HG02870 (cell line): ENCODE results near the gene ADGRE2.
"Not testable (repeated sequence)": the region's sequence is repeated elsewhere in the genome, so short reads cannot be mapped to it uniquely, and the experiment has no call there.

Source experiments
- ATAC-seq: cut with Tn5 transposase; IDR thresholded peaks from one replicate; pipeline ENCODE4 v1.9.1; 2021; ENCODE audit warnings: mild to moderate bottlenecking, moderate library complexity; ENCODE audit not compliant: unreplicated experiment

The ADGRE2 gene

DNA sequence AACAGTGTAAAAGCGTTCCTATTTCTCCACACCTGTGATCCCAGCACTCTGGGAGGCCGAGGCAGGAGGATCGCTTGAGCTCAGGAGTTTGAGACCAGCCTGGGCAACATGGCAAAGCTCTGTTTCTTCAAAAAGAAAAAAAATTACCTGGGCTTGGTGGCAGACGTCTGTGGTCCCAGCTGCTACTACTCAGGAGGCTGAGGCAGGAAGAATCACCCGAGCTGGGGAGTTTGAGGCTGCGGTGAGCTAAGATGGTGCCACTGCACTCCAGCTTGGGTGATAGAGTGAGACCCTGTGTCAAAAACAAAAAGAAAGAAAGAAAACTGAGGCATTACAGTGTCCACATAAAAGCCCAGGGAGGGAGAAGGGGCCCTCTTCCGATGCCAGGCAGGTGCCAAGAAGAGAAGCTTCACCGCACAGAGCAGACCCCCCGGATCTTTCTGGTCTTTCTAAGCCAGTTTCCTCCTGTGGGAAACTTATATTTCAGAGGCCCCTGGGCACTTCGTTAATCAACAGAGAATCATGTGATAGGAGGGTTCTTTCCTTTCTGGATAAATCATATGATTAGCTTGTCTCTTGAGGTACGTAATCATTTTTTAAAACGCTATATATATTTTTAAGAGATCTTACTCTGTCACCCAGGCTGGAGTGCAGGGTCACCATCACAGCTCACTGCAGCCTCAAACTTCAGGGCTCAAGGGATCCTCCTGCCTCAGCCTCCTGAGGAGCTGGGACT lies at the start of gene ADGRE2:
ADGRE2 (minus strand) TSS at position 451 of the 736 bp plus-strand sequence. CDS start 1,804 bp downstream, outside the sequence.
- ATAC-seq = not testable (repeated sequence)

GRCh38 chr19:14826006-14826405 lies 47.6 kb upstream of the ADGRE2 start:
- ATAC-seq = no peak

GRCh38 chr19:14821937-14822336 lies 43.6 kb upstream of the ADGRE2 start:
- ATAC-seq = no peak

DNA sequence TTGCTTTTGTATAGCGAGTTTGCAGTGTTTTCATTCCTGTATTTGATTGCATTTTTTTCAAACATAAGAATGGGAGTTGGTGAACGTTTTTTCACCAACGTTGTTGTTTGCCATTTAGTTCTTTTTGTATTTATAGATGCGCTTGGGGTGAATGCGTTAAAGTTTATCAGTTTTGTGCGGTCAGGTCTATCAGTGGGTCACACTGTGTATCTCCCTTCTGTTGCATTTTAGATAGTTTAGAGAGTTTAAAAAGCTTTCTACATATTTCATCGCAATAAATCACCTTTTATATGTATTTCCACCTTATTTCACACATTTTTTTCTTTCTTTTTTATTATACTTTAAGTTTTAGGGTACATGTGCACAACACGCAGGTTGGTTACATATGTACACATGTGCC lies 40.2 kb upstream of the ADGRE2 start:
- ATAC-seq = no peak

DNA sequence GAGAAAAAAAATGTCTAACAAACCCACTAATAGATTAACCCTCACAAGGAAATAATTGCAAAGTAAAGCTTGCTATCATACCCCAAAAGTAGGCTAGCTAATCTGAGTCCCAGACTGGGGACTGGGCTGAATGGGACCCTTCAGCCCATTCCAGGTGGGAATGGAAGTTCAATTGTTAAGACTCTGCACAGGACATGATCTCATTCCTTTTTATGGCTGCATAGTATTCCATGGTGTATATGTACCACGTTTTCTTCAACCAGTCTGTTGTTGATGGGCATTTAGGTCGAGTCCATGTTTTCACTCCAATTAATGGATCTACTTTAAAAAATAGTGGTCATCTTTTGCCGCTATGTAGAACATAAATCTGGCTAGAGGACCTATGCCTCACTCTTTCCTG lies 38.7 kb upstream of the ADGRE2 start:
- no peak for ATAC-seq

- no peak for ATAC-seq
Observed at GRCh38 chr19:14814982-14815652, 36.8 kb upstream of the ADGRE2 start.

DNA sequence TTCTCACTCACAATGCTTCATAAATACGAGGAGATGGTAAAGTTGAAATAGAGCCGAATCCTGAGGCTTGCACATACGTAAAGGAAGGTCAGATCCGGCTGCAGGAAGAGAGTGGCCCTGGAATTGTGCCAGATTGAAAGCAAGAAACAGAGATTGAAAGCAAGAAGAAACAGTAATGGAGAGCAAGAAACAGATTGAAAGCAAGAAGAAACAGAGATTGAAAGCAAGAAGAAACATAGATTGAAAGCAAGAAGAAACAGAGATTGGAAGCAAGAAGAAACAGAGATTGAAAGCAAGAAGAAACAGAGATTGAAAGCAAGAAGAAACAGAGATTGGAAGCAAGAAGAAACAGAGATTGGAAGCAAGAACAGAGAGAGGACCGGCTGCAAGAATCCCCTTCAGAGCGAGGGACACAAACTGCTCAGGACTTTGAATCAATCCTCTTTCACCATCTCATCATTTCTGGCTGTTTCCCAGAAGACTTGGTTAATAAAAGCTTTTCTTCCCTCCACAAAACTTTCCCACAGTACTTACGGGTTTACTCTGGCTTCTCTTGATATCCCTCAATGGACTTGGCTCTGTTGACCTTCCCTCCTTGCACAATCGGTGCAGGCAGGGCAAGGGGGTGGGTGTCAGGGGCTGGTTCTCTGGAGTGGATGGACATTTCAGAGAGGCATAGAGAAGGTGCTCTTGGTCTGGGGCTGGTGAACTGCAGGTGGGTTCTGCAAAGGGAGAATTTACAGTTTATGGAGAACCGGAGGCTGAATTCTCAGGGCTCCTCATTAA lies 31.1 kb upstream of the ADGRE2 start:
- ATAC-seq = no peak

GRCh38 chr19:14804765-14805164 lies 26.4 kb upstream of the ADGRE2 start:
- ATAC-seq = no peak

- no peak for ATAC-seq
Observed at GRCh38 chr19:14798760-14799159, 20.4 kb upstream of the ADGRE2 start.

DNA sequence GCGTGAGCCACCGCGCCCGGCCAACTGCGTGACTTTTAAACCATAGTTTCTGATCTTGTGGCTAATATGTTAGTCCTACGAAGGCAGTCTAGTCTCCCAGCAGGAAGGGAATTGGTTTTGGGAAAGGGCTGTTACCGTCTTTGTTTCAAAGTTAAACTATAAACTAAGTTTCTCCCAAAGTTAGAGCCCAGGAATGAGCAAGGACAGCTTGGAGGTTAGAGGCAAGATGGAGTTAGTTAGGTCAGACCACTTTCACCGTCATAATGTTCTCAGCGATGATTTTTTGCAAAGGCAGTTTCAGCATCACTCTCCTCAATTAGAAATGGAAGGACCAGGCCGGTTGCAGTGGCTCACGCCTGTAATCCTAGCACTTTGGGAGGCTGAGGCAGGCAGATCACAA lies 17.7 kb upstream of the ADGRE2 start:
- no peak for ATAC-seq

GRCh38 chr19:14795078-14795721 lies 16.8 kb upstream of the ADGRE2 start:
- ATAC-seq = no peak

GRCh38 chr19:14792250-14792649 lies 13.9 kb upstream of the ADGRE2 start:
- ATAC-seq = not testable (repeated sequence)

- no peak for ATAC-seq
Observed at GRCh38 chr19:14786421-14786851, 8.1 kb upstream of the ADGRE2 start.

DNA sequence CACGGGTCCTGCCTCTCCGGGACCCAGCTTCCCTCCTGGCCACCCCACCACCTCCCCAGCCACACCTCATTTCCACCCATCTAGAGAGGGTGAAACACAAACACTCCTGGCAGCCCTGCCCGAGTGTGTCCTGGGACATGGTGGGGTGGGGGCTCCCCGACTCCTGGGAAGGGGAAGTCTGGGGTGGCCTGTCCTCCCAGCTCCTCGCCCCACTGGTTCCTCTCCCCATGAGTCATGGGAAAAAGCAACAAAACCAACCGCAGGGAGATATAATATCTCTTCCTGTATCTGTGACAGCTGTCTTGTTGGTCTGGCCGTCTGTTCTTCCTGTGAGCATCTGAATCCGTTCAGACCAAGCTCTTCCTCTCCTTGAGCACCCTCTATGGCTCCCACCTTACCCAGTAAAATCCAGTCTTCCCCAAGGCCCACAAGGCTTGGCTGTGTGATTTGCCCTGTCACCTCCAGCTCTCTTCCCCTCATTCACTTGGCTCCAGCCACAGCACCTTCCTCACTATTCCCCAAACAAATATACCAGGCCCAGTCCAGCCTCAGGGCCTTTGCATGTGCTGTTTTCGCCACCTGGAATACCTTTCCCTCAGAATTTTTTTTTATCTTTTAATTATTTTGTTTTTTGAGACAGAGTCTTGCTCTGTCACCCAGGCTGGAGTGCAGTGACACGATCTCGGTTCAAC lies 6.9 kb upstream of the ADGRE2 start:
- ATAC-seq = peak; percentile 35

DNA sequence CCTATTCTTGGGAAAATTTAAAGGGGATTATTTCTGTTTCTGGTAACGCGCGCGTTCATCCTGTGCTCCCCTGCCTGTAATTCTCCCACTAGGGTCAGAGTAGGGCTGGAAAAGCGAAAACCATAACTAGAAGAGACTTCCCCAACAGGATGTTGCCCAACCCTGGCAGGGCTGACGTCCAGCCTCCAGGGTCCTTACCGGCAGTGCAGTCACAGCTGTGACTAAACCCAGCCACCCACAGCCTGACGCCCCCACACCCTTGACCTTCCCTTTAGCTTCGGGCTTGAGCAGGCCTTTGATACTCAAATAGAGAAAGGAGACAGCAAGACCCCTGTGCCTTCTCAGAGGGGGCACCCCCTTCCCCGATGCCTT lies 6.4 kb upstream of the ADGRE2 start:
- ATAC-seq = peak; percentile 51

DNA sequence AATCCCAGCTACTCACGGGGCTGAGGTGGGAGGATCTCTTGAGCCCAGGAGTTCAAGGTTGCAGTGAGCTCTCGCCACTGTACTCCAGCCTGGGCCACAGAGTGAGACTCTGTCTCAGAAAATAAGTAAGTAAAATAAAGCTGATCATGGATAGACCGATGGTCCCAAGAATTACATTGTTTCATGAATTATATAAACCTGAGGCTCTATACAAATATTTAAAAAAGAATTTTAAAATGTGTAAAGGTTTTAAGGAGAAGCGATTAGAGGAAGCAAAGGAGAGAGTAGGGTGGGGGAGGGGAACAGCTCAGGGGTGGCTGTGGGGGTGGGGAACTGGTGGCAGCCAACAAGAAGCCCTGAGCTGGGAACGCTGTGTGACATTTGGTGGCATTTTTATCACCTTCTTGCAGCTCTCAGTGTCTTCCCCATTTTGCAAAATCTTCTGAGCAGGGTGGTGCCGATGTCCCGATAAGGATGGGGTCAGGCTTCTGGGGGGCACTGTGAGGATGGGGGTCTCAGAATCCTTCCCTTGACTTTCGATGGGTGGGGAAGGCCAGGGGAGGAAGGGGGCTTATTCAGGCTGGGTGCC lies 5.1 kb upstream of the ADGRE2 start:
- not testable (repeated sequence) for ATAC-seq

DNA sequence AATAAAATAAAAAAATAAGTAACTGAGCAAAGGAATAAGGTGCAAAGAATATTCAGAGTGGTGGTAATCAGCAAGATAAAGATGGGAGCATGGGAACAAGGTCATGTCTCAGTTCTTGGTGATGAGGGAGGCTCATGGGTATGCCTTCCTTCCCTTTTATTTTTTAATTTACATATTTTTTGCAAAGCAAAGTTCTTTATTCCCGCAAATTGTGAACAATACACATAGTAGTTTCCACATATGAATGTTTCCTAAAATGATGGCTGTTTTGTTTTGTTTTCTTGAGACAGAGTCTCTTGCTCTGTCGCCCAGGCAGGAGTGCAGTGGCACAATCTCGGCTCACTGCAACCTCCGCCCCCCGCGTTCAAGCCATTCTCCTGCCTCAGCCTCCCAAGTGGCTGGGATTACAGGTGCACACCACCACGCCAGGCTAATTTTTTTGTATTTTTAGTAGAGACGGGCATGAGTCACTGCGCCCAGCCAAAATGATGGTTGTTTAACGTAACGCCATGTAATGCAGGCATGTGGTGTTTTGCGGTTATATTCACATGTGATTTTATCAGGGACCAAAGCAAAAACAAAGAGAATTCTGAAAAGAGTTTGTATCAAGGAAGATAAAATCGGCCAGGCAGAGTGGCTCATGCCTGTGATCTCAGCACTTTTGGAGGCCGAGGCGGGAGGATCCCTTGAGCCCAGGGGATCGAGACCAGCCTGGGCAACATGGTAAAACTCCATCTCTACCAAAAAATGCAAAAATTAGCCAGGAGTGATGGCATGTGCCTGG lies 4.5 kb upstream of the ADGRE2 start:
- ATAC-seq = no peak

- not testable (repeated sequence) for ATAC-seq
Observed at GRCh38 chr19:14781713-14782536, 3.6 kb upstream of the ADGRE2 start.
